H9 (cell line): ENCODE results near the gene RRAGC. TPM values are rescaled to one million over a fixed set of nuclear protein-coding genes. Genes with fewer than 3 reads are reported as not detected.

Experiments
- DNase-seq: peaks from one replicate; pipeline ENCODE4 v3.0.0-alpha.2; 2017
- H2AFZ ChIP-seq: one replicate; pipeline ENCODE4 v1.6.1; 2013; ENCODE audit warnings: mild to moderate bottlenecking, low read length, control low read depth, moderate library complexity
- H2AK5ac ChIP-seq: 2 replicates; pipeline ENCODE4 v1.6.1; 2013; ENCODE audit warnings: low read length, control low read depth, mixed read lengths; ENCODE audit not compliant: insufficient read length
- H2BK120ac ChIP-seq: one replicate; pipeline ENCODE4 v1.6.1; 2013; ENCODE audit warnings: low read depth, mild to moderate bottlenecking, low read length, control low read depth, inconsistent platforms; ENCODE audit not compliant: poor library complexity, severe bottlenecking
- H2BK12ac ChIP-seq: 2 replicates; pipeline ENCODE4 v1.6.1; 2013; ENCODE audit warnings: low read length, control low read depth, mixed read lengths, low read depth; ENCODE audit not compliant: insufficient read length
- H2BK15ac ChIP-seq: 2 replicates; pipeline ENCODE4 v1.6.1; 2013; ENCODE audit warnings: low read depth, low read length, control low read depth
- H2BK20ac ChIP-seq: one replicate; pipeline ENCODE4 v1.6.1; 2013; ENCODE audit warnings: low read depth, mild to moderate bottlenecking, low read length, control low read depth, inconsistent platforms; ENCODE audit not compliant: poor library complexity, severe bottlenecking
- H2BK5ac ChIP-seq: 2 replicates; pipeline ENCODE4 v1.6.1; 2013; ENCODE audit warnings: low read length, control low read depth, mixed read lengths; ENCODE audit not compliant: insufficient read length
- H3K14ac ChIP-seq: 2 replicates; pipeline ENCODE4 v1.6.1; 2013; ENCODE audit warnings: low read length, control low read depth; ENCODE audit not compliant: insufficient read depth
- H3K18ac ChIP-seq: 2 replicates; pipeline ENCODE4 v1.6.1; 2013; ENCODE audit warnings: low read depth, mild to moderate bottlenecking, mixed read lengths, low read length, control low read depth; ENCODE audit not compliant: insufficient read length
- H3K23ac ChIP-seq: 2 replicates; pipeline ENCODE4 v1.6.1; 2013; ENCODE audit warnings: low read length, control low read depth, mixed read lengths, low read depth; ENCODE audit not compliant: insufficient read length
- H3K23me2 ChIP-seq: 2 replicates; pipeline ENCODE4 v1.6.1; 2013; ENCODE audit warnings: low read depth, mild to moderate bottlenecking, mixed read lengths, low read length, control low read depth; ENCODE audit not compliant: insufficient read length, poor library complexity, severe bottlenecking
- H3K27ac ChIP-seq: 2 replicates; pipeline ENCODE4 v1.5.1; 2013; ENCODE audit warnings: low read length, control low read depth, mixed read lengths, low read depth; ENCODE audit not compliant: insufficient read length
- H3K27me3 ChIP-seq: 2 replicates; pipeline ENCODE4 v1.6.1; 2013; ENCODE audit warnings: low read length, control low read depth, inconsistent platforms; ENCODE audit not compliant: insufficient read depth
- H3K4ac ChIP-seq: 2 replicates; pipeline ENCODE4 v1.6.1; 2013; ENCODE audit warnings: low read depth, mild to moderate bottlenecking, control low read depth, inconsistent platforms, low read length, moderate library complexity
- H3K4me1 ChIP-seq: 2 replicates; pipeline ENCODE4 v1.6.1; 2013; ENCODE audit warnings: low read length, control low read depth, inconsistent platforms; ENCODE audit not compliant: insufficient read depth
- H3K4me2 ChIP-seq: 2 replicates; pipeline ENCODE4 v1.6.1; 2013; ENCODE audit warnings: low read length, control low read depth, mixed read lengths; ENCODE audit not compliant: insufficient read length, insufficient read depth
- H3K56ac ChIP-seq: 2 replicates; pipeline ENCODE4 v1.6.1; 2013; ENCODE audit warnings: low read depth, mild to moderate bottlenecking, mixed read lengths, low read length, control low read depth; ENCODE audit not compliant: insufficient read length
- H3K79me1 ChIP-seq: 2 replicates; pipeline ENCODE4 v1.6.1; 2013; ENCODE audit warnings: low read depth, mild to moderate bottlenecking, moderate library complexity, low read length, control low read depth, inconsistent platforms; ENCODE audit not compliant: insufficient read depth, poor library complexity, severe bottlenecking
- H3K79me2 ChIP-seq: 2 replicates; pipeline ENCODE4 v1.6.1; 2013; ENCODE audit warnings: low read length, control low read depth, inconsistent platforms; ENCODE audit not compliant: insufficient read depth
- H3K9ac ChIP-seq: 2 replicates; pipeline ENCODE4 v1.6.1; 2013; ENCODE audit warnings: low read length, control low read depth, mixed read lengths; ENCODE audit not compliant: insufficient read length; ENCODE audit errors: extremely low read depth
- H3K9me3 ChIP-seq: one replicate; pipeline ENCODE4 v1.6.1; 2013; ENCODE audit warnings: low read depth, low read length, inconsistent platforms; ENCODE audit not compliant: control insufficient read depth
- H3T11ph ChIP-seq: one replicate; pipeline ENCODE4 v1.6.1; 2013; ENCODE audit warnings: mild to moderate bottlenecking, low read length, control low read depth, inconsistent platforms
- H4K20me1 ChIP-seq: one replicate; pipeline ENCODE4 v1.6.1; 2013; ENCODE audit not compliant: control insufficient read depth, insufficient read length, insufficient read depth
- H4K5ac ChIP-seq: 2 replicates; pipeline ENCODE4 v1.6.1; 2013; ENCODE audit warnings: low read depth, mild to moderate bottlenecking, mixed read lengths, low read length, control low read depth; ENCODE audit not compliant: insufficient read length
- H4K8ac ChIP-seq: replicated peaks from 2 replicates; pipeline ENCODE4 v1.6.1; 2013; ENCODE audit warnings: low read length, control low read depth, mixed read lengths, low read depth; ENCODE audit not compliant: insufficient read length
- H4K91ac ChIP-seq: 2 replicates; pipeline ENCODE4 v1.6.1; 2013; ENCODE audit warnings: low read depth, mild to moderate bottlenecking, moderate library complexity, mixed read lengths, low read length, control low read depth; ENCODE audit not compliant: insufficient read length
- H3K27ac Mint-ChIP-seq, 3 experiments: 2 replicates in 2 of 3; 3 replicates in 1 of 3; pipeline ENCODE4 v1.8.0; 2020 to 2021; ENCODE audit warnings: mixed read lengths in 3 of 3, mild to moderate bottlenecking in 1 of 3, moderate library complexity in 1 of 3
- H3K27me3 Mint-ChIP-seq: 2 replicates; pipeline ENCODE4 v1.8.0; 2021; ENCODE audit warnings: low read depth, mild to moderate bottlenecking, moderate library complexity, mixed read lengths
- H3K36me3 Mint-ChIP-seq, 3 experiments: 2 replicates in 2 of 3; 3 replicates in 1 of 3; pipeline ENCODE4 v1.8.0; 2020 to 2021; ENCODE audit warnings: low read depth in 3 of 3, mixed read lengths in 3 of 3; ENCODE audit not compliant: insufficient read depth in 1 of 3
- H3K4me1 Mint-ChIP-seq, 2 experiments: 2 replicates each; pipeline ENCODE4 v1.8.0; 2020; ENCODE audit warnings: mixed read lengths in 2 of 2
- H3K4me3 Mint-ChIP-seq, 2 experiments: 2 replicates in 1 of 2; 3 replicates in 1 of 2; pipeline ENCODE4 v1.8.0; 2020 to 2021; ENCODE audit warnings: mild to moderate bottlenecking in 2 of 2, mixed read lengths in 2 of 2, moderate library complexity in 1 of 2
- H3K9me3 Mint-ChIP-seq, 2 experiments: 2 replicates in 1 of 2; 3 replicates in 1 of 2; pipeline ENCODE4 v1.8.0; 2020; ENCODE audit warnings: mild to moderate bottlenecking in 2 of 2, mixed read lengths in 2 of 2, moderate library complexity in 1 of 2
- CTCF ChIP-seq: fragments of 200-600 bp; sonication (generic); conservative IDR thresholded peaks from 3 replicates; pipeline ENCODE4 v1.8.0; 2021; ENCODE audit warnings: antibody characterized with exemption, mild to moderate bottlenecking
- WGBS: extraction: QIAGEN DNeasy Blood & Tissue Kit; methylation state at CpG from one replicate; pipeline ENCODE4 v1.1.7; 2013; ENCODE audit warnings: missing lambda C conversion rate, low lambda C conversion rate, mixed read lengths; ENCODE audit not compliant: insufficient read length; ENCODE audit errors: extremely low coverage; 5-methylcytosine and 5-hydroxymethylcytosine counted together
- total RNA-seq: library from RNA; stranded (reverse); gene quantifications from 2 replicates; pipeline ENCODE4 v1.2.1, GENCODE V29; 2021

Gene RRAGC
- total RNA-seq, 1 experiment from 2014 or later, result 17.9 TPM

GRCh38 chr1:38870996-38871395, 11.4 kb upstream of the RRAGC start:
- Histone ChIP-seq H2BK5ac (no peak overlapping the region), H3K9me3 (no peaks in the 10 kb centered on the region), H2BK120ac (no peak overlapping the region), H4K5ac (no peak overlapping the region), H3K4me1 (no peaks in the 10 kb centered on the region), H4K8ac (no peak overlapping the region), H3K23me2 (peaks cover 11% of the 10 kb centered on the region), H2AK5ac (no peak overlapping the region), H3K4ac (no peak overlapping the region), H3K56ac (no peak overlapping the region), H3K23ac (no peak overlapping the region), H3K14ac (no peak overlapping the region), H3K18ac (no peak overlapping the region), H3K4me2 (no peak overlapping the region), H3K27ac (no peak overlapping the region), H2AFZ (no peak overlapping the region), H4K91ac (no peak overlapping the region), H3T11ph (no peak overlapping the region), H2BK20ac (no peak overlapping the region), H2BK15ac (no peak overlapping the region), H2BK12ac (no peak overlapping the region), H3K79me2 (no peaks in the 10 kb centered on the region), H3K27me3 (no peaks in the 10 kb centered on the region), H3K9ac (no peak overlapping the region), H3K79me1 (no peaks in the 10 kb centered on the region), H4K20me1 (no peaks in the 10 kb centered on the region)
- no peak for TF ChIP-seq CTCF
- Mint-ChIP-seq H3K4me3 (no peak overlapping the region; a peak in 1 of 5 replicates), H3K9me3 (no peaks in the 10 kb centered on the region), H3K36me3 (peaks cover 2 to 4% (median 4%) of the 10 kb centered on the region in 3 experiments; a peak in 3 of 7 replicates), H3K27ac (no peak overlapping the region), H3K4me1 (peaks cover 13 to 18% of the 10 kb centered on the region in 2 experiments), H3K27me3 (no peaks in the 10 kb centered on the region)
- DNase-seq, result no peak
- no CpG with 5 or more reads among the region's 8 CpGs for WGBS
